ENCODE measurements around the gene PIP5K1C. TPM values are rescaled to one million over a fixed set of nuclear protein-coding genes. Genes with fewer than 3 reads are reported as not detected.

PIP5K1C gene, protein sequence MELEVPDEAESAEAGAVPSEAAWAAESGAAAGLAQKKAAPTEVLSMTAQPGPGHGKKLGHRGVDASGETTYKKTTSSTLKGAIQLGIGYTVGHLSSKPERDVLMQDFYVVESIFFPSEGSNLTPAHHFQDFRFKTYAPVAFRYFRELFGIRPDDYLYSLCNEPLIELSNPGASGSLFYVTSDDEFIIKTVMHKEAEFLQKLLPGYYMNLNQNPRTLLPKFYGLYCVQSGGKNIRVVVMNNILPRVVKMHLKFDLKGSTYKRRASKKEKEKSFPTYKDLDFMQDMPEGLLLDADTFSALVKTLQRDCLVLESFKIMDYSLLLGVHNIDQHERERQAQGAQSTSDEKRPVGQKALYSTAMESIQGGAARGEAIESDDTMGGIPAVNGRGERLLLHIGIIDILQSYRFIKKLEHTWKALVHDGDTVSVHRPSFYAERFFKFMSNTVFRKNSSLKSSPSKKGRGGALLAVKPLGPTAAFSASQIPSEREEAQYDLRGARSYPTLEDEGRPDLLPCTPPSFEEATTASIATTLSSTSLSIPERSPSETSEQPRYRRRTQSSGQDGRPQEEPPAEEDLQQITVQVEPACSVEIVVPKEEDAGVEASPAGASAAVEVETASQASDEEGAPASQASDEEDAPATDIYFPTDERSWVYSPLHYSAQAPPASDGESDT
- 10 to 100 TPM; 35.0 to 49.2 (median 36.8) TPM for total RNA-seq
- total RNA-seq (2013) = 9.8 TPM

DNA sequence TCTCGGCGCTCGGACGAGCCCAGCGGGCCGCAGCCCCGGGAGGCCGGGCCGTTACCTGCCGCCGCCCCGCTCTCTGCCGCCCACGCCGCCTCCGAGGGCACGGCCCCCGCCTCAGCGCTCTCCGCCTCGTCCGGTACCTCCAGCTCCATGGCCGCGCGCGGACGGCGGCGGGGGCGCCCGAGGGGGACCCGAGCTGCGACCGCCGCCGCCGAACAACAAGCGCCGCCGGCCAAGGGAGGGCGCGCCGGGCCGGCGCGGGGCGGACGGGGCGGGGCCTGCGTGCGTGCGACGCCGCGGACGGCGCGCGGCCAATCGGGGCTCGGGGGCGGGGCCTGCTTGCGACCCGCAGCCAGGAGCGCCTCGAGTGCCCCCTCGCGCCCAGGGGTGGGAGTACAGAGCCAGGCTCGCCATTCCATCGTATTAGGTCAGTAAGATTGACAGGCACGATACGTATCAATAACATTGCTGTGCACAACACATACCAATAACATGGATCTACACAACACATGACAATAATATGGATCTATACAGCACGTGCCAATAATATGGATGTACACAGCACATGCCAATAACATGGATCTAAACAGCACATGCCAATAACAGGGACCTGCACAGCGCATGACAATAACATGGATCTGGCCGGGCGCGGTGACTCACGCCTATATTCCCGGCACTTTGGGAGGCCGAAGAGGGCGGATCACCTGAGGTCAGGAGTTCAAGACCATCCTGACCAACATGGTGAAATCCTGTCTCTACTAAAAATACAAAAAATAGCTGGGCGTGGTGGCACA, at the start of gene PIP5K1C:
Gene PIP5K1C (minus strand): TSS at position 227 of the 791 bp plus-strand sequence. CDS start 78 bp downstream, at position 149.
- no peaks in the 10 kb centered on the region for H3K36me3 Mint-ChIP-seq
- H3K36me3 ChIP-seq (ENCODE audit: control insufficient read depth, insufficient read depth, low read length) = no peaks in the 10 kb centered on the region
- H3K9me3 Mint-ChIP-seq = no peaks in the 10 kb centered on the region

GRCh38 chr19:3748965-3749364, 48.7 kb upstream of the PIP5K1C start:
- TF ChIP-seq, protein P1, sequence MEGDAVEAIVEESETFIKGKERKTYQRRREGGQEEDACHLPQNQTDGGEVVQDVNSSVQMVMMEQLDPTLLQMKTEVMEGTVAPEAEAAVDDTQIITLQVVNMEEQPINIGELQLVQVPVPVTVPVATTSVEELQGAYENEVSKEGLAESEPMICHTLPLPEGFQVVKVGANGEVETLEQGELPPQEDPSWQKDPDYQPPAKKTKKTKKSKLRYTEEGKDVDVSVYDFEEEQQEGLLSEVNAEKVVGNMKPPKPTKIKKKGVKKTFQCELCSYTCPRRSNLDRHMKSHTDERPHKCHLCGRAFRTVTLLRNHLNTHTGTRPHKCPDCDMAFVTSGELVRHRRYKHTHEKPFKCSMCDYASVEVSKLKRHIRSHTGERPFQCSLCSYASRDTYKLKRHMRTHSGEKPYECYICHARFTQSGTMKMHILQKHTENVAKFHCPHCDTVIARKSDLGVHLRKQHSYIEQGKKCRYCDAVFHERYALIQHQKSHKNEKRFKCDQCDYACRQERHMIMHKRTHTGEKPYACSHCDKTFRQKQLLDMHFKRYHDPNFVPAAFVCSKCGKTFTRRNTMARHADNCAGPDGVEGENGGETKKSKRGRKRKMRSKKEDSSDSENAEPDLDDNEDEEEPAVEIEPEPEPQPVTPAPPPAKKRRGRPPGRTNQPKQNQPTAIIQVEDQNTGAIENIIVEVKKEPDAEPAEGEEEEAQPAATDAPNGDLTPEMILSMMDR (IDR thresholded peaks at IDR 0.05) = no peak
- Mint-ChIP-seq H3K36me3 (no peaks in the 10 kb centered on the region), H3K27me3 (ENCODE audit: low read depth in 2 of 2) (no peaks in the 10 kb centered on the region), H3K4me3 (no peak overlapping the region), H3K4me1 (no peaks in the 10 kb centered on the region), H3K9me3 (no peaks in the 10 kb centered on the region), H3K27ac (no peak overlapping the region)
- H3K27ac ChIP-seq (ENCODE audit: low read length) = no peak overlapping the region
- DNase-seq (no peak), ATAC-seq (no peak)
- H3K36me3 ChIP-seq (ENCODE audit: control insufficient read depth, insufficient read depth, low read length) = peaks cover 26% of the 10 kb centered on the region
- H3K9me3 ChIP-seq (ENCODE audit: control insufficient read depth, insufficient read depth, low read length) = no peaks in the 10 kb centered on the region
- no peaks in the 10 kb centered on the region for H3K27me3 ChIP-seq (ENCODE audit: control insufficient read depth, insufficient read depth, low read length)
- no peak overlapping the region for H3K4me3 ChIP-seq (ENCODE audit: low read length)
- intact Hi-C loops (cut with micrococcal nuclease) = no loop called here
- 94% methylated on average over 7 of the region's 8 CpGs for WGBS (ENCODE audit: insufficient coverage)
- no peaks in the 10 kb centered on the region for H3K4me1 ChIP-seq (ENCODE audit: control insufficient read depth, insufficient read depth, low read length)

More for the DNA sequence above, at the start of gene PIP5K1C:
- ATAC-seq (peak; percentile 93 to 99 (median 95)), DNase-seq (peak; percentile 95 to 96)
- Histone ChIP-seq H3K4me1 (ENCODE audit: control insufficient read depth, insufficient read depth, low read length) (peaks cover 28% of the 10 kb centered on the region), H3K27me3 (ENCODE audit: control insufficient read depth, insufficient read depth, low read length) (no peaks in the 10 kb centered on the region), H3K9me3 (ENCODE audit: control insufficient read depth, insufficient read depth, low read length) (no peaks in the 10 kb centered on the region), H3K27ac (ENCODE audit: low read length) (no peak within 1 kb of the TSS), H3K4me3 (ENCODE audit: low read length) (peak within 1 kb of the TSS; percentile 51)
- Mint-ChIP-seq H3K4me1 (peaks cover 12 to 45% of the 10 kb centered on the region in 2 donors), H3K27ac (peak within 1 kb of the TSS; percentile 45 to 88), H3K4me3 (peak within 1 kb of the TSS; percentile 84), H3K27me3 (ENCODE audit: low read depth in 2 of 2) (no peaks in the 10 kb centered on the region)
- WGBS (ENCODE audit: insufficient coverage) = 3% methylated on average over 82 of the region's 82 CpGs
- TF ChIP-seq, protein P1 (IDR thresholded peaks at IDR 0.05) = peak; percentile 75
- intact Hi-C loops (cut with micrococcal nuclease) = loop anchor here (1.0 kb wide), 1 partner anchor 34 kb away; no protein-coding TSS in a partner anchor

- no peak for DNase-seq
- H3K9me3 ChIP-seq (ENCODE audit: control insufficient read depth, insufficient read depth, low read length) = no peaks in the 10 kb centered on the region
- ATAC-seq = no peak
- TF ChIP-seq, protein P1 (IDR thresholded peaks at IDR 0.05) = no peak
- no peak overlapping the region for H3K27ac Mint-ChIP-seq
- H3K4me1 Mint-ChIP-seq = no peaks in the 10 kb centered on the region
- H3K36me3 Mint-ChIP-seq = no peaks in the 10 kb centered on the region
- peaks cover 16% of the 10 kb centered on the region for H3K36me3 ChIP-seq (ENCODE audit: control insufficient read depth, insufficient read depth, low read length)
- no peaks in the 10 kb centered on the region for H3K9me3 Mint-ChIP-seq
- no peak overlapping the region for H3K27ac ChIP-seq (ENCODE audit: low read length)
- intact Hi-C loops (cut with micrococcal nuclease) = no loop called here
- H3K4me1 ChIP-seq (ENCODE audit: control insufficient read depth, insufficient read depth, low read length) = no peaks in the 10 kb centered on the region
- H3K27me3 Mint-ChIP-seq (ENCODE audit: low read depth in 2 of 2) = no peaks in the 10 kb centered on the region
- 84% methylated on average over 31 of the region's 31 CpGs for WGBS (ENCODE audit: insufficient coverage)
- no peak overlapping the region for H3K4me3 ChIP-seq (ENCODE audit: low read length)
- H3K27me3 ChIP-seq (ENCODE audit: control insufficient read depth, insufficient read depth, low read length) = no peaks in the 10 kb centered on the region
- H3K4me3 Mint-ChIP-seq = no peak overlapping the region
Observed at GRCh38 chr19:3746371-3747056, 46.2 kb upstream of the PIP5K1C start.
